Activated CD8-positive, alpha-beta T cell treated with anti-CD3 and anti-CD28 coated beads for 36 hours (primary cell): ENCODE results near the gene CENPP. TPM values are rescaled to one million over a fixed set of nuclear protein-coding genes. Genes with fewer than 3 reads are reported as not detected.
"Not testable (repeated sequence)": the region's sequence is repeated elsewhere in the genome, so short reads cannot be mapped to it uniquely, and the experiment has no call there.

Experiments
- ATAC-seq: fragments of 200-7000 bp; cut with Tn5 transposase; one replicate; pipeline ENCODE4 v1.10.0; 2021; ENCODE audit warnings: mild to moderate bottlenecking, moderate library complexity
- CTCF ChIA-PET: fragments of 350-600 bp; sonication (Branson Sonifier 250); formaldehyde crosslinking; loops from one replicate; lab custom pipeline; 2021; ENCODE audit warnings: antibody characterized with exemption; lab: Charles Lee
- POLR2A ChIA-PET: fragments of 350-600 bp; sonication (Branson Sonifier 250); formaldehyde crosslinking; loops from one replicate; lab custom pipeline; 2021; ENCODE audit warnings: antibody characterized with exemption; lab: Charles Lee
- DNase-seq: peaks from one replicate; pipeline ENCODE4 v3.0.0-alpha.2; 2020
- H3K27ac Mint-ChIP-seq: one replicate; pipeline ENCODE4 v1.8.0; 2021; ENCODE audit warnings: mild to moderate bottlenecking, mixed read lengths
- H3K27me3 Mint-ChIP-seq: one replicate; pipeline ENCODE4 v1.8.0; 2021; ENCODE audit warnings: mixed read lengths
- H3K36me3 Mint-ChIP-seq: one replicate; pipeline ENCODE4 v1.8.0; 2021; ENCODE audit warnings: low read depth, mixed read lengths
- H3K4me1 Mint-ChIP-seq: one replicate; pipeline ENCODE4 v1.8.0; 2021; ENCODE audit warnings: low read depth, mixed read lengths
- H3K4me3 Mint-ChIP-seq: one replicate; pipeline ENCODE4 v1.8.0; 2021; ENCODE audit warnings: mild to moderate bottlenecking, moderate library complexity, mixed read lengths
- H3K9me3 Mint-ChIP-seq: one replicate; pipeline ENCODE4 v1.8.0; 2021; ENCODE audit warnings: mixed read lengths
- CTCF ChIP-seq: fragments of 200-600 bp; IDR thresholded peaks from one replicate; pipeline ENCODE4 v1.8.0; 2022; ENCODE audit warnings: antibody characterized with exemption, mild to moderate bottlenecking
- intact Hi-C: fragments of 100-400 bp; cut with micrococcal nuclease; formaldehyde crosslinking; loops from one replicate; pipeline ENCODE4 v1.10.0; 2022
- total RNA-seq, 2 experiments: library from RNA; stranded (reverse); gene quantifications; one replicate each; pipeline ENCODE4 v1.2.3, GENCODE V29; 2021

The CENPP gene
- total RNA-seq, 2 experiments from 2014 or later: 22.5 to 28.7 TPM

- ATAC-seq: no peak
- Mint-ChIP-seq H3K36me3 (no peaks in the 10 kb centered on the region), H3K4me1 (no peaks in the 10 kb centered on the region), H3K9me3 (peaks cover 6% of the 10 kb centered on the region), H3K4me3 (no peak overlapping the region), H3K27ac (no peak overlapping the region), H3K27me3 (no peaks in the 10 kb centered on the region)
- TF ChIP-seq CTCF: no peak
- DNase-seq: no peak
- intact Hi-C loops: no loop called here
- ChIA-PET POLR2A (no interaction called here), CTCF (interaction anchor here (0.8 kb wide), 1 partner anchor 102 kb away, joined by 3 read pairs; no protein-coding TSS in a partner anchor)
Measured at GRCh38 chr9:92590377-92590776, 264.6 kb downstream of the CENPP start.

GRCh38 chr9:92592537-92592936, 266.8 kb downstream of the CENPP start:
- no peak for TF ChIP-seq CTCF
- Mint-ChIP-seq H3K4me3 (no peak overlapping the region), H3K4me1 (no peaks in the 10 kb centered on the region), H3K9me3 (no peaks in the 10 kb centered on the region), H3K36me3 (no peaks in the 10 kb centered on the region), H3K27me3 (no peaks in the 10 kb centered on the region), H3K27ac (no peak overlapping the region)
- POLR2A ChIA-PET: no interaction called here
- CTCF ChIA-PET: no interaction called here
- ATAC-seq (no peak), DNase-seq (no peak)
- intact Hi-C loops: no loop called here

- H3K4me1 Mint-ChIP-seq: no peaks in the 10 kb centered on the region
- intact Hi-C loops: no loop called here
- ChIA-PET POLR2A (no interaction called here), CTCF (no interaction called here)
- no peak for TF ChIP-seq CTCF
- H3K9me3 Mint-ChIP-seq: no peaks in the 10 kb centered on the region
- H3K36me3 Mint-ChIP-seq: no peaks in the 10 kb centered on the region
- H3K4me3 Mint-ChIP-seq: no peak overlapping the region
- DNase-seq (no peak), ATAC-seq (no peak)
- no peaks in the 10 kb centered on the region for H3K27me3 Mint-ChIP-seq
- H3K27ac Mint-ChIP-seq: no peak overlapping the region
Measured at GRCh38 chr9:92592946-92593861, 267.5 kb downstream of the CENPP start.

- H3K27me3 Mint-ChIP-seq, H3K4me3 Mint-ChIP-seq, POLR2A ChIA-PET, ATAC-seq, H3K36me3 Mint-ChIP-seq, H3K27ac Mint-ChIP-seq, H3K9me3 Mint-ChIP-seq, DNase-seq, CTCF ChIA-PET, intact Hi-C loops, H3K4me1 Mint-ChIP-seq: not testable (repeated sequence)
Measured at GRCh38 chr9:92595075-92595474, 269.3 kb downstream of the CENPP start.

- ChIA-PET POLR2A (no interaction called here), CTCF (no interaction called here)
- DNase-seq (no peak), ATAC-seq (no peak)
- intact Hi-C loops: no loop called here
- Mint-ChIP-seq H3K4me3 (no peak overlapping the region), H3K27ac (no peak overlapping the region), H3K27me3 (no peaks in the 10 kb centered on the region), H3K4me1 (no peaks in the 10 kb centered on the region), H3K36me3 (no peaks in the 10 kb centered on the region), H3K9me3 (no peaks in the 10 kb centered on the region)
- TF ChIP-seq CTCF: no peak
Measured at GRCh38 chr9:92595930-92596329, 270.2 kb downstream of the CENPP start.
